Caco-2 (cell line): ENCODE data around the gene NUTM1. TPM values are rescaled to one million over a fixed set of nuclear protein-coding genes. Genes with fewer than 3 reads are reported as not detected.
A peak's percentile ranks its signal among the peaks of the same experiment; 100 is the strongest.

Experiments used
- Bru-seq: library from RNA; stranded (reverse); fragments of 400-500 nt; gene quantifications from one replicate; lab custom pipeline; 2021; lab: Mats Ljungman, UMichigan
- BruChase-seq, 2 experiments: library from RNA; stranded (reverse); fragments of 400-500 nt; gene quantifications; one replicate each; lab custom pipeline; 2021; lab: Mats Ljungman, UMichigan
- BruUV-seq: library from RNA; stranded (reverse); fragments of 400-500 nt; replicated peaks from 2 replicates; lab custom pipeline; 2021; lab: Mats Ljungman, UMichigan
- CTCF ChIA-PET: fragments of 300-600 bp; sonication (Branson Sonifier 250); formaldehyde crosslinking; loops from one replicate; lab custom pipeline; 2022; ENCODE audit warnings: antibody characterized with exemption; lab: Charles Lee
- POLR2A ChIA-PET: fragments of 300-600 bp; sonication (Branson Sonifier 250); formaldehyde crosslinking; loops from one replicate; lab custom pipeline; 2022; ENCODE audit warnings: antibody characterized with exemption; lab: Charles Lee
- DNase-seq, 2 experiments: peaks; one replicate each; pipeline versions ENCODE4 v3.0.0 to v3.0.0-alpha.2; 2020 to 2022
- H3K27me3 ChIP-seq: replicated peaks from 2 replicates; pipeline ENCODE4 v1.6.0; 2011; ENCODE audit warnings: low read length; ENCODE audit not compliant: control insufficient read depth, insufficient read depth
- H3K36me3 ChIP-seq: 2 replicates; pipeline ENCODE4 v1.5.1; 2011; ENCODE audit warnings: low read length; ENCODE audit not compliant: control insufficient read depth, insufficient read depth
- H3K4me1 ChIP-seq: fragments of 250-450 bp; sonication (Bioruptor Pico); 2 replicates; pipeline ENCODE4 v1.5.1; 2020; ENCODE audit warnings: mild to moderate bottlenecking
- H3K4me3 ChIP-seq: 2 replicates; pipeline ENCODE4 v1.5.1; 2011; ENCODE audit warnings: low read depth, mild to moderate bottlenecking, control low read depth, low read length
- H3K9me3 ChIP-seq: fragments of 250-450 bp; sonication (Bioruptor Pico); 2 replicates; pipeline ENCODE4 v1.5.1; 2020; ENCODE audit warnings: mild to moderate bottlenecking, moderate library complexity
- H3K27ac Mint-ChIP-seq: one replicate; pipeline ENCODE4 v1.8.0; 2022; ENCODE audit warnings: mixed read lengths; ENCODE audit not compliant: unreplicated experiment
- H3K27me3 Mint-ChIP-seq: one replicate; pipeline ENCODE4 v1.8.0; 2022; ENCODE audit warnings: mixed read lengths; ENCODE audit not compliant: insufficient read depth, unreplicated experiment
- H3K36me3 Mint-ChIP-seq: one replicate; pipeline ENCODE4 v1.8.0; 2022; ENCODE audit warnings: mild to moderate bottlenecking, mixed read lengths; ENCODE audit not compliant: insufficient read depth, unreplicated experiment
- H3K4me1 Mint-ChIP-seq: one replicate; pipeline ENCODE4 v1.8.0; 2022; ENCODE audit warnings: low read depth, mixed read lengths; ENCODE audit not compliant: unreplicated experiment
- H3K4me3 Mint-ChIP-seq: one replicate; pipeline ENCODE4 v1.8.0; 2022; ENCODE audit warnings: mild to moderate bottlenecking, moderate library complexity, mixed read lengths; ENCODE audit not compliant: unreplicated experiment
- H3K9me3 Mint-ChIP-seq: one replicate; pipeline ENCODE4 v1.8.0; 2022; ENCODE audit warnings: mixed read lengths; ENCODE audit not compliant: unreplicated experiment
- intact Hi-C: fragments of 100-400 bp; cut with micrococcal nuclease; formaldehyde crosslinking; loops from one replicate; pipeline ENCODE4 v1.10.0; 2022; ENCODE audit not compliant: unreplicated experiment
- long read RNA-seq: library from polyadenylated mRNA; stranded (forward); transcript quantifications from one replicate; pipeline ENCODE4 v2.0.0, GENCODE V29; 2022
- total RNA-seq: library from RNA; stranded (reverse); gene quantifications from 2 replicates; pipeline ENCODE4 v1.2.3, GENCODE V29; 2022
- TF ChIP-seq, protein P1 (sequence below), 2 experiments: fragments of 200-600 bp in 1 of 2; IDR thresholded peaks; 1 replicate in 1 of 2; 2 replicates in 1 of 2; pipeline versions ENCODE4 v1.5.1 to v1.8.0; 2011 to 2022; ENCODE audit warnings: antibody characterized with exemption in 1 of 2, control low read depth in 1 of 2, inconsistent platforms in 1 of 2, low read depth in 1 of 2, low read length in 1 of 2, mild to moderate bottlenecking in 1 of 2, moderate library complexity in 1 of 2; ENCODE audit not compliant: insufficient read depth in 1 of 2, severe bottlenecking in 1 of 2, unreplicated experiment in 1 of 2

NUTM1 gene, protein sequence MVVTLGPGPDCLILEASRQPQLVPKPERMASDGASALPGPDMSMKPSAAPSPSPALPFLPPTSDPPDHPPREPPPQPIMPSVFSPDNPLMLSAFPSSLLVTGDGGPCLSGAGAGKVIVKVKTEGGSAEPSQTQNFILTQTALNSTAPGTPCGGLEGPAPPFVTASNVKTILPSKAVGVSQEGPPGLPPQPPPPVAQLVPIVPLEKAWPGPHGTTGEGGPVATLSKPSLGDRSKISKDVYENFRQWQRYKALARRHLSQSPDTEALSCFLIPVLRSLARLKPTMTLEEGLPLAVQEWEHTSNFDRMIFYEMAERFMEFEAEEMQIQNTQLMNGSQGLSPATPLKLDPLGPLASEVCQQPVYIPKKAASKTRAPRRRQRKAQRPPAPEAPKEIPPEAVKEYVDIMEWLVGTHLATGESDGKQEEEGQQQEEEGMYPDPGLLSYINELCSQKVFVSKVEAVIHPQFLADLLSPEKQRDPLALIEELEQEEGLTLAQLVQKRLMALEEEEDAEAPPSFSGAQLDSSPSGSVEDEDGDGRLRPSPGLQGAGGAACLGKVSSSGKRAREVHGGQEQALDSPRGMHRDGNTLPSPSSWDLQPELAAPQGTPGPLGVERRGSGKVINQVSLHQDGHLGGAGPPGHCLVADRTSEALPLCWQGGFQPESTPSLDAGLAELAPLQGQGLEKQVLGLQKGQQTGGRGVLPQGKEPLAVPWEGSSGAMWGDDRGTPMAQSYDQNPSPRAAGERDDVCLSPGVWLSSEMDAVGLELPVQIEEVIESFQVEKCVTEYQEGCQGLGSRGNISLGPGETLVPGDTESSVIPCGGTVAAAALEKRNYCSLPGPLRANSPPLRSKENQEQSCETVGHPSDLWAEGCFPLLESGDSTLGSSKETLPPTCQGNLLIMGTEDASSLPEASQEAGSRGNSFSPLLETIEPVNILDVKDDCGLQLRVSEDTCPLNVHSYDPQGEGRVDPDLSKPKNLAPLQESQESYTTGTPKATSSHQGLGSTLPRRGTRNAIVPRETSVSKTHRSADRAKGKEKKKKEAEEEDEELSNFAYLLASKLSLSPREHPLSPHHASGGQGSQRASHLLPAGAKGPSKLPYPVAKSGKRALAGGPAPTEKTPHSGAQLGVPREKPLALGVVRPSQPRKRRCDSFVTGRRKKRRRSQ
- total RNA-seq = not detected in 2 replicates
- Bru-seq, nascent RNA = percentile 5 among the genes with signal in this experiment
- BruChase-seq, experiment 1, labeled RNA remaining after a 2-hour chase = not detected
- not detected for BruChase-seq, experiment 2, labeled RNA remaining after a 6-hour chase
- long read RNA-seq = 0 reads

DNA sequence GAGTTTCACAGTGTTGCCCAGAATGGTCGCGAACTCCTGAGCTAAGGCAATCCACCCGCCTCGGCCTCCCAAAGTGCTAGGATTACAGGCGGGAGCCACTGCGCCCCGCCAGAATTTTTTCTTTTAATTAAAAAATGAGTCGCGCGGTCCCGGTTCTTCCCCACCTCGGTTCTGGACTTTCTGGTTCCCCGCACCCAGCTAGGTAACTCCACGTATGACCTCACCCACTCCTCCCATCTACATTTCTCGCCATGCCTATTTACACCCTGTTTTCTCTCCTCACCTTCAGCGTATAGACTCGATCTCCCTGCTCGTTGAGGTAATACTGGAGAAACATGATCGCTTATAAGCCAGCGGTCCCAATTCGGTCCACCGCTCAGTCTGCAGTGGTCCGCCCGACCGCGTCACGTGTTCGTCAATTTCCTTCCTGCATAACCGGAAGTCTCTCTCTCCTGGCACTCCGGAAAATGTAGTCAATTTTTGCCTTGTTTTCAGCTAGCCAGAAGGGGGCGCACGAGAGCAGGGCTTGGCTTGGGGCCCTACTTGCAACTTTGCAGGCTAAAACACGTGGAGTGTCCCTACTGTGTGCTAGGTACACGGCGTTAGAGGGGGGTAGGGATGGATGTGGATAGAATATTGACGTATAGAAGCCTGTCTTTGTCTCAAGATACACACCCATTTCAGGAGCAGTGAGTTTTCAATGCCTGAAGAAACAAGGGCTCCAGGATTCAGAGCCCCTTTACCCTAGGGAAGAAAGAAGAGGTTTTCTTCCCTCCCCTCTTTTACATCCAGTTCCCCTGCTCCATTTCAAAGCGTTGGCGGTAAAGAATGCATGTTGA lies at the start of gene NUTM1, which contains the start of gene NOP10:
TSS of gene NUTM1 (plus strand) at position 579 of the 839 bp plus-strand sequence. CDS start 382 bp downstream, outside the sequence.
TSS of gene NOP10 (minus strand) at position 400 of the 839 bp plus-strand sequence. CDS start at position 337, 63 bp downstream.
- no peaks in the 10 kb centered on the region for H3K4me1 ChIP-seq
- Mint-ChIP-seq H3K36me3 (peaks cover 32% of the 10 kb centered on the region), H3K9me3 (no peaks in the 10 kb centered on the region), H3K27ac (no peak within 1 kb of the TSS), H3K4me3 (no peak within 1 kb of the TSS), H3K4me1 (no peaks in the 10 kb centered on the region), H3K27me3 (no peaks in the 10 kb centered on the region)
- BruUV-seq = no TSS peak
- peak within 1 kb of the TSS; percentile 80 for H3K4me3 ChIP-seq
- intact Hi-C loops = loop anchor here (1.0 kb wide), 4 partner anchors 17 to 245 kb away; partner anchors contain the start of gene LPCAT4
- no peaks in the 10 kb centered on the region for H3K27me3 ChIP-seq
- TF ChIP-seq, protein P1, sequence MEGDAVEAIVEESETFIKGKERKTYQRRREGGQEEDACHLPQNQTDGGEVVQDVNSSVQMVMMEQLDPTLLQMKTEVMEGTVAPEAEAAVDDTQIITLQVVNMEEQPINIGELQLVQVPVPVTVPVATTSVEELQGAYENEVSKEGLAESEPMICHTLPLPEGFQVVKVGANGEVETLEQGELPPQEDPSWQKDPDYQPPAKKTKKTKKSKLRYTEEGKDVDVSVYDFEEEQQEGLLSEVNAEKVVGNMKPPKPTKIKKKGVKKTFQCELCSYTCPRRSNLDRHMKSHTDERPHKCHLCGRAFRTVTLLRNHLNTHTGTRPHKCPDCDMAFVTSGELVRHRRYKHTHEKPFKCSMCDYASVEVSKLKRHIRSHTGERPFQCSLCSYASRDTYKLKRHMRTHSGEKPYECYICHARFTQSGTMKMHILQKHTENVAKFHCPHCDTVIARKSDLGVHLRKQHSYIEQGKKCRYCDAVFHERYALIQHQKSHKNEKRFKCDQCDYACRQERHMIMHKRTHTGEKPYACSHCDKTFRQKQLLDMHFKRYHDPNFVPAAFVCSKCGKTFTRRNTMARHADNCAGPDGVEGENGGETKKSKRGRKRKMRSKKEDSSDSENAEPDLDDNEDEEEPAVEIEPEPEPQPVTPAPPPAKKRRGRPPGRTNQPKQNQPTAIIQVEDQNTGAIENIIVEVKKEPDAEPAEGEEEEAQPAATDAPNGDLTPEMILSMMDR (IDR thresholded peaks at IDR 0.05; ENCODE audit: insufficient read depth in 1 of 2, low read depth in 1 of 2, low read length in 1 of 2, severe bottlenecking in 1 of 2, unreplicated experiment in 1 of 2) = peak; percentile 85 to 93
- POLR2A ChIA-PET = interaction anchor here (0.5 to 1.0 kb wide), 4 partner anchors 17 to 432 kb away, joined by 3 to 5 read pairs (median 3); partner anchors contain the start of gene LPCAT4
- peak; percentile 90 to 93 for DNase-seq
- CTCF ChIA-PET = interaction anchor here (0.6 to 1.3 kb wide), 5 partner anchors 17 to 25 kb away, joined by 3 to 10 read pairs (median 5); partner anchors contain the start of gene LPCAT4
- no peaks in the 10 kb centered on the region for H3K9me3 ChIP-seq
- H3K36me3 ChIP-seq = peaks cover 1% of the 10 kb centered on the region; the same call in 1 of the 2 replicates

DNA sequence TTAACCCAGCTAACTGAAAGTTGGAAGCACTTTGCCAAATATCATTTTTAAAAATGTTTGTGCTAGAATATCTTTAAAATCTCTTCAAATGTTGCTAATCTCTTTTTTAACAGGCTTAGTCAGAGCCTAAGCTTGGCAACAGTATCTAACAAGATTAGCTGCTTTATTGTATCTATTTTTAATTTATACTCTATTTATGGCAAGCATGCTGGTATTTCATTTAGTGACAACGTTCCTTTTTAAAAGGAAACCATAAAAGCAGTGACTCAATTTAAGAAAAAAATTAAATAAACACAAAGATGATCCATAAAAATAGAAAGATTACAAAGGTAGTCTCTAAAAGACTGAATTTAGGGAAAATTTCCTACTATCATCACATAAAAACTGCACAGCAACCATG lies 46.1 kb upstream of the NUTM1 start:
- Mint-ChIP-seq H3K36me3 (no peaks in the 10 kb centered on the region), H3K4me3 (no peak overlapping the region), H3K27me3 (no peaks in the 10 kb centered on the region)

More for the DNA sequence above, 46.1 kb upstream of the NUTM1 start:
- H3K9me3 ChIP-seq = no peaks in the 10 kb centered on the region
- no peaks in the 10 kb centered on the region for H3K4me1 ChIP-seq
- Mint-ChIP-seq H3K27ac (no peak overlapping the region), H3K4me1 (no peaks in the 10 kb centered on the region), H3K9me3 (no peaks in the 10 kb centered on the region)
- CTCF ChIA-PET = no interaction called here
- TF ChIP-seq, protein P1 (IDR thresholded peaks at IDR 0.05; ENCODE audit: insufficient read depth in 1 of 2, low read depth in 1 of 2, low read length in 1 of 2, severe bottlenecking in 1 of 2, unreplicated experiment in 1 of 2) = no peak
- DNase-seq = no peak
- no peaks in the 10 kb centered on the region for H3K36me3 ChIP-seq
- POLR2A ChIA-PET = no interaction called here
- BruUV-seq = no TSS peak
- H3K27me3 ChIP-seq = no peaks in the 10 kb centered on the region
- intact Hi-C loops = no loop called here
- H3K4me3 ChIP-seq = no peak overlapping the region
